Measurements from ENCODE around the gene GSX1.
"Not testable (repeated sequence)": the region's sequence is repeated elsewhere in the genome, so short reads cannot be mapped to it uniquely, and the experiment has no call there.

Gene GSX1

GRCh38 chr13:27792393-27793218 lies at the start of gene GSX1:
Gene GSX1 (plus strand): TSS chr13:27792483. CDS start chr13:27792691, 208 bp downstream.
- DNase-seq: peak; percentile 53

GRCh38 chr13:27744801-27745200 lies 47.5 kb upstream of the GSX1 start:
- no peak for DNase-seq

GRCh38 chr13:27745301-27745700 lies 47.0 kb upstream of the GSX1 start:
- DNase-seq: no peak

GRCh38 chr13:27748143-27748542 lies 44.1 kb upstream of the GSX1 start:
- DNase-seq: not testable (repeated sequence)

DNA sequence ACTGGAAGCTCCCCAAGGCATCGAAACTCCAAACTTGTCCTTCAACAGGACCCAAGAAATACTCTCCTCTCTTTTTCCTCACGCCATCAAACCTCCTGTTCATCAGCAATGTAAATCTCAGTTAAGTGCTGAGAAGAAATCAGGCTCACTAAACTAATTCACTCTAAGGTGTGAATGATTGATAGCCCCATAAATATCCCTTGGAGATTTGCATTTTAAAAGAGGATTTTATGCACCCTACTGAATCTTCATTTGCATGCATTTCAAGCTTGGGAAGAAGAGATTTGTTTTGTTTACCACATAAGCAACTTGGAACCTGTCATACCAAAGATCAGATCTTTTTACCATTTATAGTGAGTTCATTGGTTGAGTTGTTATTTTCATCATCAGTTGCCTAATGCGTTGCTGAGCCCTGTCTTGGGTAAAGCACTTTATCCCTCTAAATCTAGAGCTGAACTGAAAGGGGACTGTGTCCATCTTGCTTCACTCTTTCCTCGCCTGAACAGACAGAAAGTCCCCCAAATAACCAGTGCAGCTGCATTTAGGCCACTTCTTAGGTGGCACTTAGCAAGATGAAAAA lies 40.2 kb upstream of the GSX1 start:
- DNase-seq: no peak

- DNase-seq: no peak
These were observed 26.6 kb upstream of the GSX1 start for GRCh38 chr13:27765650-27766049.

- DNase-seq: peak; percentile 22
These were observed 21.5 kb upstream of the GSX1 start for GRCh38 chr13:27770809-27771208.

GRCh38 chr13:27772651-27773425 lies 19.4 kb upstream of the GSX1 start:
- no peak for DNase-seq

GRCh38 chr13:27774169-27774568 lies 18.1 kb upstream of the GSX1 start:
- DNase-seq: no peak

- DNase-seq: no peak
These were observed 17.6 kb upstream of the GSX1 start for GRCh38 chr13:27774651-27775050.

GRCh38 chr13:27775943-27776342 lies 16.3 kb upstream of the GSX1 start:
- no peak for DNase-seq

- DNase-seq: no peak
These were observed 10.1 kb upstream of the GSX1 start for GRCh38 chr13:27782151-27782550.

DNA sequence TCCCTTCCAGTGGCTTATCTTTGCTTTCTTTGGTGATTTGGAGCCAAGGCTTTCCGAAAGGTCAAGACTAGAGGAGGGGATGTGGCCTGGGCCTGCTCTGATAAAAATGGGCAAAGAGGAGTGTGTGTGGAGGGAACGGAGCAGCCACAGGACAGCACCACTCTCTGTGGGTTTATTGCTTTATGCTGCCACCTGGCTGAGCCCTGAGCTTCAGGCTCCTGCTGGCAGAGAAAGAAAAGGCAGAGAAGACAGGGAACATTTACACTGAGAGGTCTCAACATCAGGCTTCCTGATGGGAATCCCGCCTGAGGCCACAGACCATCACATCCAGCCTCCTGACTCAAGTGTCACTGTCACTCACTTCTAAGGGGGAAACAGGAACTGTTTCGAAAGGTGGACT lies 9.2 kb upstream of the GSX1 start:
- no peak for DNase-seq

DNA sequence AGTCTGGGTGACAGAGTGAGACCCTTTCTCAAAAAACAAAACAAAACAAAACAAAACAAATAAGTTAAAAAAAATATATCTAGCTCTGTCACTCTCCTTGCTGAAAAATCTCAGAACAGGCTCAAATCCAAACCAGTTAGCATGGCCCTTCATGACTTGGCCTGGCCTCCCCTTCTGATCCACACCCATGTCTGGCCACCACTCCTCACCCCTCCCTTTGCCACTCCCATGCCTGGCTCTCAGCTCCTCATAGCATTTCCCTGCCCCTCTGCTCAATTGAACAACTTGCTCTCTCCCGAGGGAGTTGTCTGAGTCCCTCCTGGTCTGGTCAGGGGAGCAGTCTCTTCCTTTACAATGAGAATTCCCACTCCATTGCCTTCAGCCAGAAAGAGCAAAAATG lies 4.0 kb upstream of the GSX1 start:
- DNase-seq: no peak

GRCh38 chr13:27789153-27789494 lies 3.2 kb upstream of the GSX1 start:
- DNase-seq: no peak

DNA sequence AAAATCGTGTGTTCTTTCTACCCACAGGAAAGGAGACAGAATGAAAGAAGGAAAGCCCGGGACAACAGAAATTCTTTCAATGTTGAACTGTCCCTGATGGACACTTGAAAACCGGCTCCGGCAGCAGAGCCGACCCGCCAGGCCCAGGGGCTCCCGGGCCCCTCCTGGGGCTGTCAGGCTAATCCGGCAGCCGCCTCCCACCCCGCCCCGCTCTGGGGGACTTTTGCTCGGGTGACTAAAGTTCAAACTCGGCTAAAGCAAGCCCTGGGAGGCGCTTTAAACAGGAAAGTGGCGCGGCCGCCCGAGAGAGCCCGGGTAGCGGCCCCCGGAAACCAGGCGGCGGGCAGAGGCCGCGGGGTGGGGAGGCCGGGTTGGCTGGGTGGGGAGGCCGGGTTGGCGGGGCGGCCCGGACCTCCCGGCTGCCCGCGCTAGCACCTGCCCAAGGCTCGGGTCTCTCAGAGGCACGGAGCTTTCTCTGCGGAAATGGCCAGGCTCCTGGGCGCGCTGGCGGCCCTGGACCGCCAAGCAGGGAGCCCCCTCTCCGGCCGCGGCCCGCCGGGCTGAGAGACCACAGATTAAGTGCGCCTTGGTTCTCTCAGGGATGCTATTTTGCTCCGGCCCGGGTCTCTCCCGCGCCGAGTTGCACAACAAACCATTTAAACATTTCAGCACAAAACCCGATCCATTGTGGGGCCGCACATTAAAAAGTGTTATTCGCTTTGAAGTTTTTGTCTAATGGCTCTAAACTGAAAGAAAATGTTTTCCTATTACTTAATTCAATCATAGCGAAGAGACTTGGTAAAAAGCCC lies 2.6 kb upstream of the GSX1 start:
- DNase-seq: no peak

- no peak for DNase-seq
These were observed 1.8 kb upstream of the GSX1 start for GRCh38 chr13:27790523-27790922.

GRCh38 chr13:27791146-27791900 lies 960 bp upstream of the GSX1 start:
- DNase-seq: no peak

GRCh38 chr13:27791901-27792392 lies 336 bp upstream of the GSX1 start:
- DNase-seq: no peak

- DNase-seq: no peak
These were observed 1.5 kb downstream of the GSX1 start for GRCh38 chr13:27793507-27794367.

- no peak for DNase-seq
These were observed 2.0 kb downstream of the GSX1 start for GRCh38 chr13:27794368-27794691.

All from kidney glomerular epithelial cell (primary cell).